H1 (cell line): ENCODE data around the gene INSM1. TPM values are rescaled to one million over a fixed set of nuclear protein-coding genes. Genes with fewer than 3 reads are reported as not detected.

ENCODE experiments used
- CTCF ChIA-PET: fragments of 300-600 bp; sonication (Branson Sonifier 250); formaldehyde crosslinking; loops from one replicate; lab custom pipeline; 2021; ENCODE audit not compliant: partially characterized antibody; lab: Charles Lee
- POLR2A ChIA-PET: fragments of 300-600 bp; sonication (Branson Sonifier 250); formaldehyde crosslinking; loops from one replicate; lab custom pipeline; 2021; ENCODE audit warnings: inconsistent platforms; ENCODE audit not compliant: partially characterized antibody; lab: Charles Lee
- DNase-seq, 2 experiments: peaks; one replicate each; pipeline versions ENCODE4 v3.0.0 to v3.0.0-alpha.2; 2010 to 2022; ENCODE audit warnings: low spot score in 2 of 2, low read depth in 1 of 2, mixed read lengths in 1 of 2
- FAIRE-seq: peaks from 2 replicates; lab custom pipeline; 2011; peaks lifted over from hg19 to GRCh38; lab: Jason Lieb, UNC
- H2AFZ ChIP-seq: 2 replicates; pipeline ENCODE4 v1.8.1; 2012; ENCODE audit warnings: low read length, inconsistent platforms
- H2AK5ac ChIP-seq: 2 replicates; pipeline ENCODE4 v1.6.1; 2013; ENCODE audit warnings: low read depth, low read length
- H2BK120ac ChIP-seq: replicated peaks from 2 replicates; pipeline ENCODE3; 2013; ENCODE audit warnings: low read depth, low read length, inconsistent platforms
- H2BK12ac ChIP-seq: 2 replicates; pipeline ENCODE4 v1.6.1; 2013; ENCODE audit warnings: low read depth, low read length
- H2BK15ac ChIP-seq: 2 replicates; pipeline ENCODE4 v1.6.1; 2013; ENCODE audit warnings: low read length
- H2BK20ac ChIP-seq: 2 replicates; pipeline ENCODE4 v1.6.1; 2013; ENCODE audit warnings: low read length
- H2BK5ac ChIP-seq: 2 replicates; pipeline ENCODE4 v1.6.1; 2013; ENCODE audit warnings: low read depth, low read length
- H3K14ac ChIP-seq: 2 replicates; pipeline ENCODE4 v1.6.1; 2013; ENCODE audit warnings: inconsistent platforms; ENCODE audit not compliant: insufficient read length
- H3K18ac ChIP-seq: 2 replicates; pipeline ENCODE4 v1.6.1; 2013; ENCODE audit warnings: low read length; ENCODE audit errors: extremely low read depth
- H3K23ac ChIP-seq: 2 replicates; pipeline ENCODE4 v1.6.1; 2013; ENCODE audit warnings: inconsistent platforms; ENCODE audit not compliant: insufficient read length
- H3K23me2 ChIP-seq: 2 replicates; pipeline ENCODE4 v1.6.1; 2013; ENCODE audit warnings: low read depth, low read length
- H3K27ac ChIP-seq: 2 replicates; pipeline ENCODE4 v1.6.1; 2011; ENCODE audit warnings: low read depth, low read length, inconsistent platforms
- H3K27me3 ChIP-seq, 4 experiments: replicated peaks in 1 of 4; 1 replicate in 1 of 4; 2 replicates in 3 of 4; pipeline versions ENCODE4 v1.6.1 to v1.8.1; 2011 to 2013; ENCODE audit warnings: low read length in 3 of 4, mild to moderate bottlenecking in 3 of 4, inconsistent platforms in 2 of 4, mixed read lengths in 2 of 4, moderate library complexity in 1 of 4; ENCODE audit not compliant: control insufficient read depth in 3 of 4, insufficient read depth in 3 of 4; ENCODE audit errors: extremely low read depth in 1 of 4
- H3K36me3 ChIP-seq, 4 experiments: 2 replicates each; pipeline versions ENCODE4 v1.6.1 to v1.8.1; 2011 to 2013; ENCODE audit warnings: mild to moderate bottlenecking in 4 of 4, low read length in 3 of 4, moderate library complexity in 2 of 4, control low read depth in 1 of 4, inconsistent platforms in 1 of 4; ENCODE audit not compliant: insufficient read depth in 4 of 4, control insufficient read depth in 2 of 4
- H3K4ac ChIP-seq: replicated peaks from 2 replicates; pipeline ENCODE3; 2013; ENCODE audit warnings: low read length, low read depth, mixed read lengths, inconsistent platforms; ENCODE audit not compliant: insufficient read length
- H3K4me1 ChIP-seq, 4 experiments: replicated peaks in 1 of 4; 1 replicate in 1 of 4; 2 replicates in 3 of 4; pipeline versions ENCODE4 v1.6.1 to v1.8.1; 2011 to 2013; ENCODE audit warnings: low read length in 3 of 4, inconsistent platforms in 2 of 4, mixed read lengths in 1 of 4; ENCODE audit not compliant: insufficient read depth in 4 of 4, control insufficient read depth in 3 of 4
- H3K4me2 ChIP-seq, 2 experiments: 2 replicates each; pipeline versions ENCODE4 v1.6.1 to v1.8.1; 2011 to 2013; ENCODE audit warnings: low read depth in 2 of 2, low read length in 2 of 2, control low read depth in 1 of 2, inconsistent platforms in 1 of 2, mild to moderate bottlenecking in 1 of 2; ENCODE audit not compliant: insufficient read depth in 1 of 2
- H3K4me3 ChIP-seq, 4 experiments: fragments of 200-600, 300-600 bp in 1 of 4; sonication (generic), shearing (Covaris generic), sonication (Bioruptor Twin) in 1 of 4; 2 replicates each; pipeline versions ENCODE4 v1.5.1 to v1.8.1; 2011 to 2016; ENCODE audit warnings: low read length in 4 of 4, low read depth in 3 of 4, control low read depth in 2 of 4, inconsistent platforms in 2 of 4, mild to moderate bottlenecking in 2 of 4, mixed read lengths in 1 of 4, moderate library complexity in 1 of 4; ENCODE audit not compliant: insufficient read depth in 2 of 4; ENCODE audit errors: extremely low read depth in 1 of 4
- H3K56ac ChIP-seq: replicated peaks from 2 replicates; pipeline ENCODE3; 2013; ENCODE audit warnings: low read depth, mild to moderate bottlenecking, mixed read lengths, low read length, inconsistent platforms; ENCODE audit not compliant: insufficient read length
- H3K79me1 ChIP-seq: 2 replicates; pipeline ENCODE4 v1.6.1; 2013; ENCODE audit warnings: low read depth, low read length, control low read depth
- H3K79me2 ChIP-seq, 2 experiments: 2 replicates each; pipeline versions ENCODE4 v1.6.1 to v1.8.1; 2012 to 2013; ENCODE audit warnings: low read length in 2 of 2, mild to moderate bottlenecking in 2 of 2, inconsistent platforms in 1 of 2; ENCODE audit not compliant: insufficient read depth in 2 of 2, control insufficient read depth in 1 of 2
- H3K9ac ChIP-seq, 4 experiments: replicated peaks in 1 of 4; 1 replicate in 1 of 4; 2 replicates in 3 of 4; pipeline versions ENCODE4 v1.6.1 to v1.8.1; 2011 to 2013; ENCODE audit warnings: low read depth in 3 of 4, low read length in 3 of 4, control low read depth in 2 of 4, mild to moderate bottlenecking in 2 of 4, moderate library complexity in 2 of 4, inconsistent platforms in 1 of 4; ENCODE audit errors: extremely low read depth in 1 of 4
- H3K9me3 ChIP-seq, 2 experiments: 2 replicates each; pipeline versions ENCODE4 v1.6.1 to v1.8.1; 2012 to 2013; ENCODE audit warnings: mild to moderate bottlenecking in 2 of 2, moderate library complexity in 2 of 2, control low read depth in 1 of 2, inconsistent platforms in 1 of 2, low read depth in 1 of 2, low read length in 1 of 2, mixed read lengths in 1 of 2; ENCODE audit not compliant: insufficient read depth in 2 of 2
- H4K20me1 ChIP-seq, 2 experiments: replicated peaks in 1 of 2; 2 replicates each; pipeline versions ENCODE3 to v1.8.1; 2011 to 2013; ENCODE audit warnings: inconsistent platforms in 2 of 2, low read length in 2 of 2, mild to moderate bottlenecking in 1 of 2; ENCODE audit not compliant: insufficient read depth in 2 of 2, control insufficient read depth in 1 of 2
- H4K5ac ChIP-seq: 2 replicates; pipeline ENCODE4 v1.6.1; 2013; ENCODE audit warnings: low read length, low read depth, mixed read lengths, inconsistent platforms; ENCODE audit not compliant: insufficient read length
- H4K8ac ChIP-seq: 2 replicates; pipeline ENCODE4 v1.8.0; 2013; ENCODE audit warnings: mild to moderate bottlenecking, moderate library complexity, low read length, inconsistent platforms; ENCODE audit not compliant: insufficient read depth; ENCODE audit errors: extremely low read depth
- H4K91ac ChIP-seq: replicated peaks from 2 replicates; pipeline ENCODE3; 2013; ENCODE audit warnings: low read length, mixed read lengths, inconsistent platforms; ENCODE audit not compliant: insufficient read length
- BACH1 ChIP-seq: IDR thresholded peaks from 2 replicates; pipeline ENCODE4 v1.6.1; 2012; ENCODE audit warnings: low read length, improper control_type of control experiment
- CHD2 ChIP-seq: IDR thresholded peaks from 2 replicates; pipeline ENCODE4 v1.6.1; 2012; ENCODE audit warnings: low read length, improper control_type of control experiment
- CREB1 ChIP-seq: IDR thresholded peaks from 2 replicates; pipeline ENCODE4 v1.6.1; 2012; ENCODE audit warnings: inconsistent platforms
- GTF2F1 ChIP-seq: IDR thresholded peaks from 2 replicates; pipeline ENCODE4 v1.6.1; 2012; ENCODE audit warnings: low read depth, low read length, improper control_type of control experiment, borderline replicate concordance
- JUND ChIP-seq: IDR thresholded peaks from 2 replicates; pipeline ENCODE4 v1.6.1; 2011; ENCODE audit warnings: mild to moderate bottlenecking, improper control_type of control experiment, low read length
- KDM1A ChIP-seq: fragments of 200-600, 300-600 bp; sonication (generic); IDR thresholded peaks from 2 replicates; pipeline ENCODE4 v1.7.1; 2016; ENCODE audit warnings: mild to moderate bottlenecking, low read length, borderline replicate concordance
- MAFK ChIP-seq: IDR thresholded peaks from 2 replicates; pipeline ENCODE4 v1.6.1; 2012; ENCODE audit warnings: low read depth, mild to moderate bottlenecking, improper control_type of control experiment, low read length
- POLR2A ChIP-seq, 2 experiments: IDR thresholded peaks; 1 replicate in 1 of 2; 2 replicates in 1 of 2; pipeline ENCODE4 v1.6.1; 2011; ENCODE audit warnings: low read depth in 2 of 2, low read length in 2 of 2, mild to moderate bottlenecking in 2 of 2; ENCODE audit errors: control extremely low read depth in 1 of 2
- RFX5 ChIP-seq: IDR thresholded peaks from 2 replicates; pipeline ENCODE4 v1.6.1; 2011; ENCODE audit warnings: low read depth, low read length, improper control_type of control experiment, borderline replicate concordance
- SIX5 ChIP-seq: IDR thresholded peaks from 2 replicates; pipeline ENCODE4 v1.6.1; 2011; ENCODE audit warnings: mild to moderate bottlenecking, low read depth, low read length
- TAF7 ChIP-seq: optimal IDR thresholded peaks from 2 replicates; pipeline ENCODE3; 2011; ENCODE audit warnings: low read depth, mild to moderate bottlenecking, inconsistent platforms, low read length, moderate library complexity, borderline replicate concordance
- USF2 ChIP-seq: IDR thresholded peaks from 2 replicates; pipeline ENCODE4 v1.6.1; 2011; ENCODE audit warnings: low read length, improper control_type of control experiment
- WGBS, 2 experiments: shearing (Covaris generic) in 1 of 2; methylation state at CpG; one replicate each; pipeline versions ENCODE4 v1.1.6 to v1.1.7; 2013 to 2015; ENCODE audit warnings: low lambda C conversion rate in 2 of 2, mixed read lengths in 2 of 2, inconsistent platforms in 1 of 2, low coverage in 1 of 2, missing lambda C conversion rate in 1 of 2; ENCODE audit not compliant: insufficient replicate concordance in 2 of 2, insufficient coverage in 1 of 2, insufficient read length in 1 of 2; ENCODE audit errors: extremely low coverage in 1 of 2, missing lambda C conversion rate in 1 of 2; 5-methylcytosine and 5-hydroxymethylcytosine counted together
- polyA plus RNA-seq, 7 experiments: library from polyadenylated mRNA; depleted of rRNA in 3 of 7; stranded (reverse) in 5 of 7; unstranded in 2 of 7; fragments of >200 nt in 5 of 7; fragments of 200-250 nt in 2 of 7; gene quantifications; 1 replicate in 5 of 7; 2 replicates in 1 of 7; 4 replicates in 1 of 7; pipeline versions ENCODE4 v1.2.1 to v1.2.3, GENCODE V29; 2011 to 2013; ENCODE audit warnings: missing spikeins in 2 of 7, mixed read lengths in 2 of 7
- total RNA-seq: library from RNA; stranded (reverse); fragmentation: NEBNext Ultra II Directional; extraction: Animal tissue kit (Norgen Biotek cat#: 25700); gene quantifications from 2 replicates; pipeline ENCODE4 v1.2.1, GENCODE V29; 2021
- TF ChIP-seq, protein P1 (sequence below): IDR thresholded peaks from 2 replicates; pipeline ENCODE4 v1.6.1; 2012; ENCODE audit warnings: low read length, inconsistent platforms

Gene INSM1
- total and polyA plus RNA-seq, 2 of the 8 experiments (the other 6 are each of a cell fraction or from before 2014, with no cell fraction given): 0.86 to 2.5 TPM

- Histone ChIP-seq H3K23me2 (no peaks in the 10 kb centered on the region; the same call in 1 of the 2 replicates), H3K56ac (no peak overlapping the region), H4K20me1 (no peaks in the 10 kb centered on the region), H3K4ac (no peak overlapping the region), H4K91ac (no peak overlapping the region), H2BK120ac (no peak overlapping the region), H2AK5ac (no peak overlapping the region), H3K18ac (no peak overlapping the region), H3K4me1 (no peaks in the 10 kb centered on the region), H3K27ac (no peak overlapping the region), H3K27me3 (no peaks in the 10 kb centered on the region), H3K14ac (no peak overlapping the region), H4K8ac (no peak overlapping the region), H2BK15ac (no peak overlapping the region), H3K36me3 (no peaks in the 10 kb centered on the region), H3K79me2 (no peaks in the 10 kb centered on the region), H2BK5ac (no peak overlapping the region), H3K9me3 (no peaks in the 10 kb centered on the region), H2BK12ac (no peak overlapping the region), H4K5ac (no peak overlapping the region), H2BK20ac (no peak overlapping the region), H2AFZ (no peak overlapping the region), H3K4me3 (no peak overlapping the region), H3K9ac (no peak overlapping the region), H3K79me1 (no peaks in the 10 kb centered on the region), H3K4me2 (no peak overlapping the region), H3K23ac (no peak overlapping the region)
- FAIRE-seq (no peak), DNase-seq (no peak)
- WGBS, 2 experiments: 86% methylated on average over 3 of the region's 3 CpGs; no CpG with 5 or more reads in 1 of the 2 experiments
- CTCF ChIA-PET: interaction anchor here (0.9 to 2.2 kb wide), 4 partner anchors 9 to 135 kb away, joined by 3 to 6 read pairs (median 4); no protein-coding TSS in a partner anchor
- POLR2A ChIA-PET: interaction anchor here (0.8 kb wide), 1 partner anchor 11 kb away, joined by 3 read pairs; no protein-coding TSS in a partner anchor
- TF ChIP-seq, protein P1, sequence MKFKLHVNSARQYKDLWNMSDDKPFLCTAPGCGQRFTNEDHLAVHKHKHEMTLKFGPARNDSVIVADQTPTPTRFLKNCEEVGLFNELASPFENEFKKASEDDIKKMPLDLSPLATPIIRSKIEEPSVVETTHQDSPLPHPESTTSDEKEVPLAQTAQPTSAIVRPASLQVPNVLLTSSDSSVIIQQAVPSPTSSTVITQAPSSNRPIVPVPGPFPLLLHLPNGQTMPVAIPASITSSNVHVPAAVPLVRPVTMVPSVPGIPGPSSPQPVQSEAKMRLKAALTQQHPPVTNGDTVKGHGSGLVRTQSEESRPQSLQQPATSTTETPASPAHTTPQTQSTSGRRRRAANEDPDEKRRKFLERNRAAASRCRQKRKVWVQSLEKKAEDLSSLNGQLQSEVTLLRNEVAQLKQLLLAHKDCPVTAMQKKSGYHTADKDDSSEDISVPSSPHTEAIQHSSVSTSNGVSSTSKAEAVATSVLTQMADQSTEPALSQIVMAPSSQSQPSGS: no peak
- TF ChIP-seq GTF2F1 (no peak), USF2 (no peak), TAF7 (no peak), POLR2A (IDR thresholded peaks at IDR 0.05; ENCODE audit: control extremely low read depth in 1 of 2, low read depth in 2 of 2, low read length in 2 of 2) (no peak), SIX5 (no peak), CHD2 (no peak), JUND (no peak), CREB1 (no peak), RFX5 (no peak), MAFK (no peak), KDM1A (no peak), BACH1 (no peak)
Observed at GRCh38 chr20:20401991-20402390, 34.1 kb downstream of the INSM1 start.
